ENCODE measurements around the gene C5orf58.
A peak's percentile ranks its signal among the peaks of the same experiment; 100 is the strongest.

Gene C5orf58

DNA sequence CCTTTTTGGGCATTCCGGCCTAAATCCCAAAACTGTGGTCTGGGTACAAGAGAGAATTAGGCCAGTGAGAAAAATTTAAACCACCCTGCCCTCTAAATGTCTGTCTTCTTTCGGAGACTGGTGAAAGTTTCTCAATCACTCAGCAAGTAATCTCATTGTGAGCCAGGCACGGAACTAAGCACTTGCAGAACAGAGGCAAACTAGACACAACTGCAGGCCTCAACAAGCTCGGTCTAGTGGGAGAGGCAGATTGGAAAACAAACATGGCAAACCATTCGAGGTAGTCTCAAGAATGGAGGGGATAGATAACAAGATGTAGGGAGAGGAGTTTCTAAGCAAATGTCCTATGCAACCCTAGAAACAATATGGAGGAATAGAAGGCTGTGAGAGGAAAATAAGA lies 8.9 kb upstream of the C5orf58 start:
- H3K36me3 ChIP-seq (ENCODE audit: control insufficient read depth, insufficient read depth, low read length): no peaks in the 10 kb centered on the region
- no peaks in the 10 kb centered on the region for H3K27me3 ChIP-seq (replicated peaks; ENCODE audit: control insufficient read depth, insufficient read depth, low read length)
- no peak for DNase-seq (ENCODE audit: extremely low read depth, insufficient read length)
- TF ChIP-seq CTCF (IDR thresholded peaks at IDR 0.05; ENCODE audit: insufficient read depth, low read length, poor library complexity, severe bottlenecking): no peak
- no peak overlapping the region for H3K4me3 ChIP-seq (replicated peaks; ENCODE audit: low read depth, low read length)

GRCh38 chr5:170225326-170226128 lies 7.3 kb upstream of the C5orf58 start:
- no peak for DNase-seq (ENCODE audit: extremely low read depth, insufficient read length)
- no peak overlapping the region for H3K4me3 ChIP-seq (replicated peaks; ENCODE audit: low read depth, low read length)
- H3K36me3 ChIP-seq (ENCODE audit: control insufficient read depth, insufficient read depth, low read length): no peaks in the 10 kb centered on the region
- no peaks in the 10 kb centered on the region for H3K27me3 ChIP-seq (replicated peaks; ENCODE audit: control insufficient read depth, insufficient read depth, low read length)
- TF ChIP-seq CTCF (IDR thresholded peaks at IDR 0.05; ENCODE audit: insufficient read depth, low read length, poor library complexity, severe bottlenecking): peak; percentile 76

- Histone ChIP-seq H3K27me3 (replicated peaks; ENCODE audit: control insufficient read depth, insufficient read depth, low read length) (no peaks in the 10 kb centered on the region), H3K36me3 (ENCODE audit: control insufficient read depth, insufficient read depth, low read length) (no peaks in the 10 kb centered on the region), H3K4me3 (replicated peaks; ENCODE audit: low read depth, low read length) (no peak overlapping the region)
- TF ChIP-seq CTCF (IDR thresholded peaks at IDR 0.05; ENCODE audit: insufficient read depth, low read length, poor library complexity, severe bottlenecking): no peak
- no peak for DNase-seq (ENCODE audit: extremely low read depth, insufficient read length)
Observed at GRCh38 chr5:170226129-170226615, 6.6 kb upstream of the C5orf58 start.

- Histone ChIP-seq H3K36me3 (ENCODE audit: control insufficient read depth, insufficient read depth, low read length) (no peaks in the 10 kb centered on the region), H3K27me3 (replicated peaks; ENCODE audit: control insufficient read depth, insufficient read depth, low read length) (no peaks in the 10 kb centered on the region), H3K4me3 (replicated peaks; ENCODE audit: low read depth, low read length) (no peak overlapping the region)
- TF ChIP-seq CTCF (IDR thresholded peaks at IDR 0.05; ENCODE audit: insufficient read depth, low read length, poor library complexity, severe bottlenecking): no peak
- DNase-seq (ENCODE audit: extremely low read depth, insufficient read length): no peak
Observed at GRCh38 chr5:170226661-170227060, 6.1 kb upstream of the C5orf58 start.

DNA sequence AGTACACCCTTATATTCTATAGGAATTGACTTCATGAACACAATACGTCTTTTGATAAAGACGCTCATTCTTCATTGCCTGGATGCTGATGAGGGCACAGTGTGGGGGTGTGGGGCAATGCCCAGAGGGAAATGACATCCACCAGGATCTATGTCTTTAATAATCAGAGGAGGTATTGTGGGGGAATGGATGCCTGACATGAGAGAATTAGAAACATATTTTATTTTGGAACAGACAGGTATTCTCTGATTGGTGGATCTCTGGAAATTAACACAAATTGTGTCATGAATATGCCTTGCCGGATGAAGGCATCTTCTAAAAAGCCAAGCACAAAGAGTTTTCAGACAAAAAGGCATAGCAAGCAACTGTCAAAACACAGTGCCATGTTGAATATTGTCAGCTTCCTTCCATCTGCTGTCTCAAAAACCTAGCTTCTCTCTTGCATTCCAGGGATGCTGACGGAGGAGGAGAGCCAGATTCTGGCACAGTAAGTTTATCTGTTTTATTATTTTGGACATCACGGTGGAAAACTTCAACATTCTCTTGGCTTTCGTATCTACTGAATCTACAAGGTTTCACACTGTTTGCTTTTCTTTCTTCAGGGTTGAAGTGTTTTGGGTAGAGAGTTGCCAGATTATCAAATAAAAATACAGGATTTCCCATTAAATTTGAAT lies 3.9 kb upstream of the C5orf58 start:
- TF ChIP-seq CTCF (IDR thresholded peaks at IDR 0.05; ENCODE audit: insufficient read depth, low read length, poor library complexity, severe bottlenecking): no peak
- DNase-seq (ENCODE audit: extremely low read depth, insufficient read length): no peak
- Histone ChIP-seq H3K4me3 (replicated peaks; ENCODE audit: low read depth, low read length) (no peak overlapping the region), H3K27me3 (replicated peaks; ENCODE audit: control insufficient read depth, insufficient read depth, low read length) (no peaks in the 10 kb centered on the region), H3K36me3 (ENCODE audit: control insufficient read depth, insufficient read depth, low read length) (no peaks in the 10 kb centered on the region)
